ENCODE data around the gene ZMAT5. TPM values are rescaled to one million over a fixed set of nuclear protein-coding genes. Genes with fewer than 3 reads are reported as not detected.

Gene ZMAT5
- total RNA-seq, 1 experiment from 2014 or later: 13.4 TPM

DNA sequence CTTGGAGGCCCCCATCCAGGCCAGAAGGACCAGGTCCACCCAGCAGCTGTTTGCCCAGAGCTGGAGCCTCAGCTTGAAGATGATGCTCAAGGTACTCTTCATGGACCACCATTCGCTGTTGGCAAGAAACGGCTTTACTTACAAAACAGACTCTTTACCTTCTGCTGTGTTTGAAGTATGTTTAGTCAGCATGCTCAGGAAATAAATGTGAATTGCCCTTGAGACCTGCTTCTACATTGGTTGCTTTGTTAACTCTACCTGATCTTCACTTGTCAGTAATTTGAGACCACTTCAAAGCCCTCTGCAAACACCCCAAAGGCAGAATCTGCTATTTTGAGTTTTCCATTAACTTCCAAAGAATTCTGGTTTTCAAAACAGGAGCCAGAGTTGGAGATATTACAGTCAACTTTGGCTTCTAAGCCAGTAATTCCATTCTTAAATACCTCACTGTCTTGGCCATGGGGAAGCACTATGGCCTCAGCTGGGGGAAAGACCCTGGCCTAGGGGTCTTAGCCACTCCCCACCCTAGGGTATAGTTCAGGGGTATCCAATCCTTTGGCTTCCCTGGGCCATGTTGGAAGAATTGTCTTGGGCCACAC, 3.0 kb upstream of the ZMAT5 start:
- TF ChIP-seq, protein P1, sequence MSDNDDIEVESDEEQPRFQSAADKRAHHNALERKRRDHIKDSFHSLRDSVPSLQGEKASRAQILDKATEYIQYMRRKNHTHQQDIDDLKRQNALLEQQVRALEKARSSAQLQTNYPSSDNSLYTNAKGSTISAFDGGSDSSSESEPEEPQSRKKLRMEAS (CRISPR knock-in tag; IDR thresholded peaks at IDR 0.05): no peak
- TF ChIP-seq GABPB1 (CRISPR knock-in tag; IDR thresholded peaks at IDR 0.05): peak; percentile 46; the same call in 1 of the 2 replicates
- ChIA-PET POLR2A (no interaction called here), CTCF (no interaction called here)
- Mint-ChIP-seq H3K4me1 (peaks cover 14% of the 10 kb centered on the region), H3K9me3 (no peaks in the 10 kb centered on the region), H3K36me3 (peaks cover 27% of the 10 kb centered on the region), H3K27me3 (ENCODE audit: low read depth) (no peaks in the 10 kb centered on the region), H3K27ac (no peak overlapping the region), H3K4me3 (no peak overlapping the region)
- ATAC-seq (no peak), DNase-seq (ENCODE audit: low spot score) (no peak)

DNA sequence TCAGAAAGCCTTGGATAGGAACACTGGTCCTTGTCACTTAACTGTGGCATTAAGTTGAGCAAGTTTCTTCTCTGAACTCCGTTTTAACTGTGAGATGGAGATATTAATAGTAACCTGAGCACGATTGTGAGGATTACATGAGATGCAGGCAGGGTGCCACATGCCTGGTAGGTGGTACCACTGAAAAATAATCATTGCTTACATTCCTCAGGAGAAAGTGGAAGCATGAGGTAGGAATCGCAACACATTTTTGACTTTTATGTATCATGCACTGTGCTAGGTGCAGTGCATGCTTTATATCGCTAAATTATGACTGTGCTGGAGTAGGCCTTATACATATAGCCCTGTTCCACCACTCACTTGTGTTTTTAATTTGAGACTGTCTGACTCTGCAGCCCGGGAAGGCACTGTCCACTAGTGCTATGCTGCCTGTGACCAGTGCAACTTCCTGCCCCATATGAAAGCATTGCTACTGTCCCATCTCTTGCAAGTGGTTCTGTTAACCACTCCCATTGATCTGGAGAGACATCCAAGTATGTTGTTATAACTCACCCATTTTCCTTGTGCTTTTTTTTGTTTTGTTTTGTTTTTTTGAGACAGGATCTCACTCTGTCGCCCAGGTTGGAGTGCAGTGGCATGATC, 1.4 kb upstream of the ZMAT5 start:
- DNase-seq (ENCODE audit: low spot score) (no peak), ATAC-seq (no peak)
- Mint-ChIP-seq H3K27ac (peak overlapping the region; percentile 100), H3K36me3 (peaks cover 27% of the 10 kb centered on the region), H3K9me3 (no peaks in the 10 kb centered on the region), H3K27me3 (ENCODE audit: low read depth) (no peaks in the 10 kb centered on the region), H3K4me3 (peak overlapping the region; percentile 100), H3K4me1 (peaks cover 14% of the 10 kb centered on the region)
- ChIA-PET CTCF (no interaction called here), POLR2A (interaction anchor here (0.7 kb wide), 1 partner anchor 336 kb away, joined by 3 read pairs; no protein-coding TSS in a partner anchor)
- TF ChIP-seq, protein P2, sequence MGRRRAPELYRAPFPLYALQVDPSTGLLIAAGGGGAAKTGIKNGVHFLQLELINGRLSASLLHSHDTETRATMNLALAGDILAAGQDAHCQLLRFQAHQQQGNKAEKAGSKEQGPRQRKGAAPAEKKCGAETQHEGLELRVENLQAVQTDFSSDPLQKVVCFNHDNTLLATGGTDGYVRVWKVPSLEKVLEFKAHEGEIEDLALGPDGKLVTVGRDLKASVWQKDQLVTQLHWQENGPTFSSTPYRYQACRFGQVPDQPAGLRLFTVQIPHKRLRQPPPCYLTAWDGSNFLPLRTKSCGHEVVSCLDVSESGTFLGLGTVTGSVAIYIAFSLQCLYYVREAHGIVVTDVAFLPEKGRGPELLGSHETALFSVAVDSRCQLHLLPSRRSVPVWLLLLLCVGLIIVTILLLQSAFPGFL (CRISPR knock-in tag; IDR thresholded peaks at IDR 0.05; ENCODE audit: borderline replicate concordance): no peak

DNA sequence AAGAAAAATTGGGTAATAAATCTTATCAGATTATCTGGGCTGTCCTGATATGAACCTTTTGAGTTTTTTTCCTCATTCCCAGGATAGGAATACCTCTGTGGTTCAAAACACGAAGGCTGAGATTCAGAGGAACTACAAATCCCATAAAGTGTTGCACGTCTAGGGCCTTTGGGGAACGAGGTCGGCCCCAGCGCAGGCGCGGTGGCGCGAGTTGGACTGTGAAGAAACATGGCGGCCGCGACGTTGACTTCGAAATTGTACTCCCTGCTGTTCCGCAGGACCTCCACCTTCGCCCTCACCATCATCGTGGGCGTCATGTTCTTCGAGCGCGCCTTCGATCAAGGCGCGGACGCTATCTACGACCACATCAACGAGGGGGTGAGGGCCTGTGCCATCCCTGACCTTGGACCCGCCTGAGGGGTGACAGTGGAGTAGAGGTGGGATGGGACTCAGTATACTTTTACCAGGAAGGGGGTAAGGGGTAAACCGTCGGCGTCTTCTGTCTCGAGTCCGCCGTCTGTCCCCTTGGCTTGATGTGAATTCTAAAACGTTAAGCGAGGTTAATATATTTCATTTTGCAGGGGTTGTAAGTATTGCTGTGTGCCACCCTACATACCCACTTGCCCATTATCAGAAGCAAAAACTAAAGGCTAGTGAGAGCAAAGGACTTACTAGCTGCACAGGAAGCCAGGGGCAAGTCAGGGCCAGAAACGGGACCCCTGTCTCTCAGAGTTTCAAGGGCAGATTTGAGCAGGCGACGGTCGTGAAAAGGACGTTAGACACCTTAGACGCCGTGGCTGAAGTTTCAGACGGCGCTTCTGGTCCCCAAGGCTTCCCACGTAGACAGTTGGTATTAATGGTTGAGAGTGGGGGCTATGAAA, 604 bp upstream of the ZMAT5 start, which contains the start of gene UQCR10:
Gene UQCR10 (plus strand): TSS at position 199 of the 881 bp plus-strand sequence. CDS start 30 bp downstream, at position 229.
- ATAC-seq: peak; percentile 69
- peaks cover 27% of the 10 kb centered on the region for H3K36me3 Mint-ChIP-seq

More for the DNA sequence above, 604 bp upstream of the ZMAT5 start, which contains the start of gene UQCR10:
- Mint-ChIP-seq H3K27me3 (ENCODE audit: low read depth) (no peaks in the 10 kb centered on the region), H3K4me1 (peaks cover 14% of the 10 kb centered on the region), H3K4me3 (peak within 1 kb of the TSS; percentile 100), H3K27ac (peak within 1 kb of the TSS; percentile 100), H3K9me3 (no peaks in the 10 kb centered on the region)
- TF ChIP-seq, protein P2 (CRISPR knock-in tag; IDR thresholded peaks at IDR 0.05; ENCODE audit: borderline replicate concordance): no peak
- TF ChIP-seq, protein P3, sequence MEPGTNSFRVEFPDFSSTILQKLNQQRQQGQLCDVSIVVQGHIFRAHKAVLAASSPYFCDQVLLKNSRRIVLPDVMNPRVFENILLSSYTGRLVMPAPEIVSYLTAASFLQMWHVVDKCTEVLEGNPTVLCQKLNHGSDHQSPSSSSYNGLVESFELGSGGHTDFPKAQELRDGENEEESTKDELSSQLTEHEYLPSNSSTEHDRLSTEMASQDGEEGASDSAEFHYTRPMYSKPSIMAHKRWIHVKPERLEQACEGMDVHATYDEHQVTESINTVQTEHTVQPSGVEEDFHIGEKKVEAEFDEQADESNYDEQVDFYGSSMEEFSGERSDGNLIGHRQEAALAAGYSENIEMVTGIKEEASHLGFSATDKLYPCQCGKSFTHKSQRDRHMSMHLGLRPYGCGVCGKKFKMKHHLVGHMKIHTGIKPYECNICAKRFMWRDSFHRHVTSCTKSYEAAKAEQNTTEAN (CRISPR knock-in tag; IDR thresholded peaks at IDR 0.05): no peak
- TF ChIP-seq FOXK1 (CRISPR knock-in tag; IDR thresholded peaks at IDR 0.05): peak; percentile 51; the same call in 1 of the 2 replicates
- TF ChIP-seq, protein P4, sequence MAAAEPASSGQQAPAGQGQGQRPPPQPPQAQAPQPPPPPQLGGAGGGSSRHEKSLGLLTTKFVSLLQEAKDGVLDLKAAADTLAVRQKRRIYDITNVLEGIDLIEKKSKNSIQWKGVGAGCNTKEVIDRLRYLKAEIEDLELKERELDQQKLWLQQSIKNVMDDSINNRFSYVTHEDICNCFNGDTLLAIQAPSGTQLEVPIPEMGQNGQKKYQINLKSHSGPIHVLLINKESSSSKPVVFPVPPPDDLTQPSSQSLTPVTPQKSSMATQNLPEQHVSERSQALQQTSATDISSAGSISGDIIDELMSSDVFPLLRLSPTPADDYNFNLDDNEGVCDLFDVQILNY (CRISPR knock-in tag; IDR thresholded peaks at IDR 0.05): 0 out of 2 replicates have a peak, but pooled peaks have one; percentile 58
- TF ChIP-seq, protein P5, sequence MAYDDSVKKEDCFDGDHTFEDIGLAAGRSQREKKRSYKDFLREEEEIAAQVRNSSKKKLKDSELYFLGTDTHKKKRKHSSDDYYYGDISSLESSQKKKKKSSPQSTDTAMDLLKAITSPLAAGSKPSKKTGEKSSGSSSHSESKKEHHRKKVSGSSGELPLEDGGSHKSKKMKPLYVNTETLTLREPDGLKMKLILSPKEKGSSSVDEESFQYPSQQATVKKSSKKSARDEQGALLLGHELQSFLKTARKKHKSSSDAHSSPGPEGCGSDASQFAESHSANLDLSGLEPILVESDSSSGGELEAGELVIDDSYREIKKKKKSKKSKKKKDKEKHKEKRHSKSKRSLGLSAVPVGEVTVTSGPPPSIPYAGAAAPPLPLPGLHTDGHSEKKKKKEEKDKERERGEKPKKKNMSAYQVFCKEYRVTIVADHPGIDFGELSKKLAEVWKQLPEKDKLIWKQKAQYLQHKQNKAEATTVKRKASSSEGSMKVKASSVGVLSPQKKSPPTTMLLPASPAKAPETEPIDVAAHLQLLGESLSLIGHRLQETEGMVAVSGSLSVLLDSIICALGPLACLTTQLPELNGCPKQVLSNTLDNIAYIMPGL (CRISPR knock-in tag; IDR thresholded peaks at IDR 0.05): peak; percentile 38; the same call in 1 of the 2 replicates
- TF ChIP-seq, protein P6, sequence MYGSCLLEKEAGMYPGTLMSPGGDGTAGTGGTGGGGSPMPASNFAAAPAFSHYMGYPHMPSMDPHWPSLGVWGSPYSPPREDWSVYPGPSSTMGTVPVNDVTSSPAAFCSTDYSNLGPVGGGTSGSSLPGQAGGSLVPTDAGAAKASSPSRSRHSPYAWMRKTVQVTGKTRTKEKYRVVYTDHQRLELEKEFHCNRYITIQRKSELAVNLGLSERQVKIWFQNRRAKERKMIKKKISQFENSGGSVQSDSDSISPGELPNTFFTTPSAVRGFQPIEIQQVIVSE (CRISPR knock-in tag; IDR thresholded peaks at IDR 0.05; ENCODE audit: borderline replicate concordance): no peak
- 0 out of 2 replicates have a peak, but pooled peaks have one; percentile 9 for TF ChIP-seq SP1 (CRISPR knock-in tag; conservative IDR thresholded peaks at IDR 0.05)
- DNase-seq (ENCODE audit: low spot score): peak; percentile 94
- ChIA-PET CTCF (interaction anchor here (0.8 to 1.9 kb wide), 5 partner anchors 9 to 237 kb away, joined by 3 to 12 read pairs (median 3); no protein-coding TSS in a partner anchor), POLR2A (interaction anchor here (1.0 kb wide), 1 partner anchor 8 kb away, joined by 3 read pairs; no protein-coding TSS in a partner anchor)

All from WTC11 (cell line).